GM19395 (cell line): Measurements from ENCODE around the gene CYP4F8.

ENCODE experiments used
- ATAC-seq: cut with Tn5 transposase; IDR thresholded peaks from one replicate; pipeline ENCODE4 v1.9.1; 2021; ENCODE audit warnings: mild to moderate bottlenecking, moderate library complexity; ENCODE audit not compliant: unreplicated experiment

The CYP4F8 gene

GRCh38 chr19:15615526-15615925, 508 bp downstream of the CYP4F8 start:
- no peak for ATAC-seq

GRCh38 chr19:15616183-15616582, 1.2 kb downstream of the CYP4F8 start:
- ATAC-seq, result no peak

GRCh38 chr19:15616627-15617270, 1.7 kb downstream of the CYP4F8 start:
- ATAC-seq, result no peak

GRCh38 chr19:15618321-15618720, 3.3 kb downstream of the CYP4F8 start:
- no peak for ATAC-seq

- ATAC-seq, result no peak
Measured at GRCh38 chr19:15621801-15622200, 6.8 kb downstream of the CYP4F8 start.

GRCh38 chr19:15622991-15623390, 8.0 kb downstream of the CYP4F8 start:
- ATAC-seq, result no peak

- no peak for ATAC-seq
Measured at GRCh38 chr19:15623711-15624318, 8.8 kb downstream of the CYP4F8 start.

GRCh38 chr19:15628236-15629002, 13.4 kb downstream of the CYP4F8 start:
- ATAC-seq, result no peak

GRCh38 chr19:15629003-15629880, 14.2 kb downstream of the CYP4F8 start:
- no peak for ATAC-seq

GRCh38 chr19:15631817-15632216, 16.8 kb downstream of the CYP4F8 start:
- no peak for ATAC-seq

GRCh38 chr19:15633082-15633835, 18.2 kb downstream of the CYP4F8 start:
- ATAC-seq, result no peak

- no peak for ATAC-seq
Measured at GRCh38 chr19:15634105-15634504, 19.1 kb downstream of the CYP4F8 start.

- ATAC-seq, result no peak
Measured at GRCh38 chr19:15635016-15635805, 20.2 kb downstream of the CYP4F8 start.

GRCh38 chr19:15636026-15636425, 21.0 kb downstream of the CYP4F8 start:
- no peak for ATAC-seq

GRCh38 chr19:15639596-15639995, 24.6 kb downstream of the CYP4F8 start:
- no peak for ATAC-seq

- no peak for ATAC-seq
Measured at GRCh38 chr19:15640294-15640903, 25.4 kb downstream of the CYP4F8 start, which contains the start of gene CYP4F3. TSS of gene CYP4F3 (plus strand) at chr19:15640897. CDS start at chr19:15641416, 519 bp downstream.

- ATAC-seq, result no peak
Measured at GRCh38 chr19:15640904-15641597, 26.0 kb downstream of the CYP4F8 start.

- ATAC-seq, result no peak
Measured at GRCh38 chr19:15641901-15642491, 27.0 kb downstream of the CYP4F8 start.
